ENCODE data around the gene GAB2.

- TF ChIP-seq CTCF (IDR thresholded peaks at IDR 0.05; ENCODE audit: borderline replicate concordance, extremely low read depth, low read length, poor library complexity, severe bottlenecking) (no peak), EZH2 (IDR thresholded peaks at IDR 0.05; ENCODE audit: borderline replicate concordance, low read depth, low read length, severe bottlenecking) (no peak)
These were observed 230.0 kb downstream of the GAB2 start for GRCh38 chr11:78187366-78188285.

Data from DND-41 (cell line).